RKO (cell line): Measurements from ENCODE around the gene TEK.
"Not testable (repeated sequence)": the region's sequence is repeated elsewhere in the genome, so short reads cannot be mapped to it uniquely, and the experiment has no call there.

Experiments
- DNase-seq: peaks from one replicate; pipeline ENCODE4 v3.0.0-alpha.2; 2016; ENCODE audit warnings: low spot score

Gene TEK

DNA sequence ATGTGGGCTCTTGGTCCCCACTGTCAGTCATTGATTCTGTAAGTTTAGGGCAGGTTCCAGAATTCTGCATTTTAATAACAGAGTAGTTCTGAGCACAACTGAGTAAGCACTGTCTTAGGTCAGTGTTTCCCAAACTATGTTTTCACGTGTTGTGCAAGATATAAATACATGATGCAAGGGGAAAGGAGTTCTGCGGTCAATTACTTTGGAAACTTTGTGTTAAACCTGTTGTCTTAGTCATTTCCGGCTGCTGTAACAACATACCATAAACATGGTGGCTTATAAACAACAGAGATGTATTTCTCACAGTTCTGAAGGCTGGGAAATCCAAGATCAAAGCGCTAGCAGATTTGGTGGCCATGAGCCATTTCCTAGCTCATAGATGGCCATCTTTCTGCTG is 118.2 kb downstream of the TEK start:
- peak; percentile 17 for DNase-seq

DNA sequence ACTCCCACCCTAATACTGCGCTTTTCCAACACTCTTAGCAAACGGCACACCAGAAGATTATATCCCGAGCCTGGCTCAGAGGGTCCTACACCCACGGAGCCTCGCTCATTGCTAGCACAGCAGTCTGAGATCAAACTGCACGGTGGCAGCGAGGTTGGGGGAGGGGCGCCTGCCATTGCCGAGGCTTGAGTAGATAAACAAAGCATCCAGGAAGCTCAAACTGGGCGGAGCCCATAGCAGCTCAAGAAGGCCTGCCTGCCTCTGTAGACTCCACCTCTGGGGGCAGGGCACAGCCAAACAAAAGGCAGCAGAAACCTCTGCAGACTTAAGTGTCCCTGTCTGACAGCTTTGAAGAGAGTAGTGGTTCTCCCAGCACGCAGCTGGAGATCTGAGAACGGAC is 130.6 kb downstream of the TEK start:
- DNase-seq = not testable (repeated sequence)

DNA sequence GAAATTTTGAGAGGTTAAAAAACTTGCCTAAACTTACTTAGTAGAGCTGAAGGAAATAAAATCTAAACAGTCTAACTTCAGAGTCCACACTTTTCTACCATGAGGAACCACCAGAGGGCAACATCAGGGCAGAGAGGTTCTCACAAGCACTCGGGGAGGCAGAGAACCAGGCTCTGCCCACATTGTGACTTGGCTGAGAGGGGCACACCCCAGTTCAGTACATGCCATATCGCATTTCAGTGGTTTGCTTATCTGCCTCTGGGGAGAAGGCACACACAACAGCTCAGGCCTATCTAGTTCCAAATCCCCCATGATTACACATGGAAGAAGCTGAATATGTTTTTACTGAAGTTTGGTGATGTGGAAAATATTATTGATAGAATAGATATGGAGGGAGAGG is 138.7 kb downstream of the TEK start:
- DNase-seq = peak; percentile 61

DNA sequence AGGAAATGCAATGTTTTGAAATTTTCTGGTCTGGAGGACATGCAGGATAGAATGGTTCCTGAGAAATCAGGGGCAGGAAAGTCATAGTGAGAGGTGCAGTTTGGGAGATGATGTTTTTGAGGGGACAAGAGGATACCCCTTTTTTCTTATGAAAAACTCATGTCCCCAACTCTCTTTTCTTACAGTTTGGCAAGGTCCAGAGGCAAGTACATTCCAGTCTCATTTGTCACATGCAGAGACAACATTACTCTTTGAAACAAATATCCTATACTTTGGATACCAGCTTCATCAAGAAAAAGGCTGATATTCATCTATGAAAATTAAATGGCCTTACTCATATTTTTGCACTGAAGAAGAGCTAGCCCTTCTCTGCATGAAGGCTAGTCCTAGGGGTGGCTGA is 139.7 kb downstream of the TEK start:
- no peak for DNase-seq

DNA sequence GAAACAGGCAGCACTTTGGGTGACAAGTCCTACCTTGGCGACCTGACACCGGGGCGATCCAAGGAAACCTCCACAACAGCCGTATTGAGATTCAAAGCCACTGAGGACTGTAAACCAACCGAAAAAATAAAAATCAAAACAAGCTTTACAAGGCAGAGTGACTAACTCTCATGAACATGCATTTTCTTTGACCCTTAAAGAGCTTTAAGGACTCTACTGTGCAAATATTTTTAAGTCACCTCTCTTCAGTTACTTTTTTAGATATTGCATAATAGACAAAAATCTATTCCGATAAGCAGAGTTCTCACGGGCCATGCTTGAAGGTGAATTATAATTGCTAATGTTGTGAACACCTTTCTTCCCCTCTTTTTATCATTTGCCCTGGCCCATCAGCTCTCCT is 149.6 kb downstream of the TEK start:
- DNase-seq = no peak

DNA sequence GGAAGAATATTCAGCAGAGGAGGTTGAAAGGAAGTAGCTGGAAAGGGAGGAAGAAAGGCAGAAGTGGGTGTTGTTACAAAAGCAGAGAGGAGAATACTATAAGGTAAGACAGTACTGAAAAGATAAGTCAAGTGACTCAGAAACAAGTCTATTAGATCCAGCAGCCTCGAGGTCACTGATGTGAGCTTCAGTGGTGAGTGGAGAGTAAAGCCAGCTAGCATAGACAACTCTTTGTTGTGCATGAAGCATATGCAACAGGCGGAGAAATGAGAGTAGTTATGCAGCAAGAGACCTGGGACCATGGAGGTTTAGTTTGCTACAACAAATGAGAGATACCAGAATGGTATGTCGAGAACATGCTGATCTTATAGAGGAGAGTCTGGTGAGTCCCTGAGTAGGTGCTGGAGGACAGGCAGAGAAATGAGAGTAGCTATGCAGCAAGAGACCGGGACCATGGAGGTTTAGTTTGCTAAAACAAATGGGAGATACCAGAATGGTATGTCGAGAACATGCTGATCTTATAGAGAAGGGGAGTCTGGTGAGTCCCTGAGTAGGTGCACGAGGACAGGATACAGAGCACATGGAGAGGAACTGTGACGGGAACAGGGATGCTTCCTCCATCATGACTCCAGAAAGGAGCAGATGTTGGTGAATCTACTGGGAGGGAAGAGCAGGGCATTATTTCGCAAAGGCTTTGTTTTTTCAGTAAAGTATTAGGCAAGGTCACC is 151.9 kb downstream of the TEK start:
- DNase-seq = no peak

DNA sequence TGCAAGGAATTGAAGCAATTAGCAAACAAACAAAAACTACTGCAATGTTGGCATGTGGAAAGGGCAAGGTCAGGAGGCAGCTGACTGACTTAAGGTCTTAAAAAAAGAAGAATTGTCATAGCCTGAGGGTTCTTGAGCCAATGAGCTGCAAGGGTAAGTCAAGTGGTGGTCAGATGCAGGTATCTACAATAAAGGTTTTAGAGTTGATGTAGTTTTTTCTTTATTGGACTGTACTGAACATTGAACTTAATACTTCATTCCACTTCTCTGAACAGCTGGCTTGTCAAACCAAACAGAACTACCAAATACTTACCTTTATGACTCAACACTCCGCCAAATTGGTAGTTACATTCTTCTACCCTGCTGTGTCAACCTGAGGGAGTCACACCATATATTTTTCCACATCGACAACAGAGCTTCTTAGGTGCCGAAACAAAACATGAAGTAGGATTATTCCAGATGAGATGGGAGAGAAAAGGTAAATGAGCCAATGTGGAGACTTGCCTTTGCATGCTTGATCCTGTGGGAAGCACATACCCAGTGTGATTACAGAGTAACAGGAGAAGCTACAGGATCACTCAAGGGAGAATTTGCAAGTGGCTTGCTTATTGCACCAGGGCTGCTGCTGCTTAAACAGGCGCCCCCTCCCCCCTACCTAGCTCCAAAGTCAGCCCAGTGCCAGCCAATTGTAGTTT is 152.6 kb downstream of the TEK start:
- no peak for DNase-seq

DNA sequence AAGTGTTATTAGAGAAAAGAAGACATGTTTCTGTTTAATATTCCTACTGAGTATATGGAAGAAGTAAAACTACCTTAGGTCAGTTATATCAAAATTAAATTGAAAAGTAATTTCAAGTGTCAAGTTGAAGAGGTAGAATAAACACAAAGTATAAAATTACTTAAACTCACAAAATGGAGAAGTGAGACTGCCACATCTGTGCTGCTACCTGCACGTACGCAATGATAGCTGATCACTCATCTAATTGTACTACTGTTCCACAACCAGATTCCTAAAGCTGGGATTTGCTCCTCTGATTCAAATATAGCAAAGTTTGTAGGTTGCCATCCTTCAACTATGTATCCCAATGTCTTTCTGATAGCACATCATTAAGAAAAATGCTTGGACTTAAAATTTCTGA is 163.1 kb downstream of the TEK start:
- DNase-seq = no peak

DNA sequence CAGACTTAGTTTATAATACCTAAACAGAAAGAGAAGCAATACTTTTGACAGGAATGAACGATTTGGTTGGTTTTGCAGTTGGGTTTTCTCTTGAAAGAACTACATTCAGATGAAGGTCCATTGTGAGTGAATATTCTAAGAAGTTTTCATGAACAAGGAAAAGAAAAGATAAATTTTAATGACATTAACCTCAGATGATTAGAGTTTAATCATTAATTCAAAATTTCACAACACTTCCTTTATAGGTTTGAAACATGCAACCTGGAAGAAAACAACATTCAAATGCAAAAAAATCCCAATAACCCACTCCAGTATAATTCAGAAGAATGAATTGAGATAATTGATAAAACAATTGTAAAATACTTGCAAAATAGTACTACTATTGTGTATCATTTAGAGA is 164.2 kb downstream of the TEK start:
- DNase-seq = no peak

DNA sequence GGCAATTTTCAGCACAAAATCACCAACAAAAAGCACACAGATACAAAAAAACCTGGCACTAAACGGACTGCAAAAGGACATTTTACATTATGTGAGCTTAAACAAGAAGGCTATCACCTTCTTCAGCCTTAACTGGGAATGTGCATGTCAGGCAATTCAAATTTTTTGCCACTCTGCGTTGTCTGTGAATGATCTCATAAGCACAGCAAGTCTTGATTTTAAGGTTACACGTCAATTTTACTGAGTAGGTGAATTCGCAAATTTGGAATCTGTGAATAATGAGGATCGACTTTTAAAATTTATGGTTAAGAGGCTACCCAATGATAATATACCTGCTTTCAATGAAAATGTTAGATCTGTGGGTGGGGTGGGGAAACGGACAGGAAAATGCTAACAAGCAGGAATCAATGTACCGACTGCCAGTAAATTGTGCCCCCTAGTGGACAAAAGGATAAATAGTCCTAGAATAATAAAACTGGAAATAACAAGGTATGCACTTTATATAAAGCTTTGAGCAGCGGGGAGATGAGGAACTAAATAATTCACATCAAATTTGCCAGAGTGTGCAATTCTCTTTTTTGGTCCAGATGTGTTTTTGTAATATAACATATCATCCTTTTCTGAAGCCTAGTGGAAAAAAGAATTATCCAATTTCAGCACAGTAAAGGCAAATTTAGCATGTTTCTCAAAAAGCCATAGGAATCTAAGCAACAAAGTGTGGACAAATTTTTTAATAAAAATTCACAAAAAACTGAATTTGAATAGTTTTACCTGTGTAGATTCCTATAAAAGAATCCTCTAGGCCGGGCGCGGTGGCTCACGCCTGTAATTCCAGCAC is 167.4 kb downstream of the TEK start:
- DNase-seq = peak; percentile 65

DNA sequence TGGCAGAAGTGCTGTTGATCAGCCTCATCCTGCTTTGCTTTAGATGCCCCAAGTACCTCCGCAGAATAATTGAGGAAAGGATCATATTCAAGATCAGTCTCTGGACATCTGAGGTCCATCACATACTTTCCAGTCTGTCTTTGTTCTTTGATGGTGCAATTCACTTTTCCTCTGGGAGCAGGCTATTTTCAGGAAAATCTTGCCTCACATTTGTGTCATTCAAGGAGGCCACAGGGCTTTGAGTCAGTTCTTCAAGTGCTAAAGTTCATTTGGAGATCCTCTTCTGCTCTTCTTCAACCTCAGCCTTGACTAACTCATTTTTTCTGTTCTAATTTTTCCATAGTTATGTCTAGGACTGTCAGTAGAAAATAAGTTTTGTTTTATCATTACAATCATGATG is 169.3 kb downstream of the TEK start:
- DNase-seq = no peak

DNA sequence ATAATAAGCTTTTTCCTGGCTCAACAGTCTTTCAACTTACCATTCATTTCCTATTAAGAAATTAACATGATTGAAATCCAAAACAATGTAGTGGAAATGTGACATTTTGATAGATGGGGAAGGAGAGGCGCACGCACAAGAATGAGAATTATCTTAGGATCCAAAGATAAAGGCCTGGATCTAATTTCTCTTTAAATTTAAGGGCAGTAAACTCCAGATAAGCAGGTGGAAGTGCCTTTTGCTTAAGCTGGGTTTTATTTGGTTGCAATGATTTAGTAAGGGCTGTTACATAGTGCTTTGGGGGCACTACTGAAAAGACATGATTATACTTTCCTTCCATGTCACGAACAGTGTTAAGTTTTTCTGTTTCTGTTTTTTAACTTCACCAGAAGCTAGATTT is 170.6 kb downstream of the TEK start:
- no peak for DNase-seq
